OCI-LY1 (cell line): Measurements from ENCODE around the gene PPP1R10.

ENCODE experiments used
- H2AFZ ChIP-seq: fragments of 200-600 bp; sonication (generic), shearing (Covaris generic); 2 replicates; pipeline ENCODE4 v1.6.0; 2014; ENCODE audit warnings: antibody characterized with exemption, mild to moderate bottlenecking, low read length
- H3F3A ChIP-seq: fragments of 200-600 bp; sonication (generic), shearing (Covaris generic); 2 replicates; pipeline ENCODE4 v1.6.0; 2014; ENCODE audit warnings: mild to moderate bottlenecking, antibody characterized with exemption, low read length, moderate library complexity; ENCODE audit not compliant: insufficient read depth
- H3K27ac ChIP-seq: fragments of 200-600 bp; sonication (generic); 2 replicates; pipeline ENCODE4 v1.5.1; 2014; ENCODE audit warnings: low read length, mixed run types, mild to moderate bottlenecking, low read depth; ENCODE audit not compliant: poor library complexity, severe bottlenecking
- H3K27me3 ChIP-seq: fragments of 200-600 bp; sonication (generic); 2 replicates; pipeline ENCODE4 v1.6.0; 2014; ENCODE audit warnings: antibody characterized with exemption, mild to moderate bottlenecking, low read length, moderate library complexity; ENCODE audit not compliant: insufficient read depth
- H3K36me3 ChIP-seq: fragments of 200-600 bp; sonication (generic); 2 replicates; pipeline ENCODE4 v1.6.1; 2014; ENCODE audit warnings: mild to moderate bottlenecking, antibody characterized with exemption, low read length, moderate library complexity, mixed read lengths; ENCODE audit not compliant: insufficient read depth
- H3K4me1 ChIP-seq: fragments of 200-600 bp; sonication (generic); 2 replicates; pipeline ENCODE4 v1.5.1; 2014; ENCODE audit warnings: mild to moderate bottlenecking, low read length, moderate library complexity; ENCODE audit not compliant: insufficient read depth, severe bottlenecking
- H3K4me2 ChIP-seq: fragments of 200-600 bp; sonication (generic), shearing (Covaris generic); 2 replicates; pipeline ENCODE4 v1.6.1; 2014; ENCODE audit warnings: low read length
- H3K4me3 ChIP-seq: fragments of 200-600 bp; sonication (generic); 2 replicates; pipeline ENCODE4 v1.5.1; 2014; ENCODE audit warnings: low read length, low read depth, mild to moderate bottlenecking, mixed read lengths; ENCODE audit not compliant: poor library complexity, severe bottlenecking
- H3K79me2 ChIP-seq: fragments of 200-600 bp; shearing (Covaris generic); 2 replicates; pipeline ENCODE4 v1.6.1; 2016; ENCODE audit warnings: mixed run types, low read length, mixed read lengths; ENCODE audit not compliant: insufficient read depth
- H3K9ac ChIP-seq: fragments of 200-600 bp; sonication (generic), shearing (Covaris generic); 2 replicates; pipeline ENCODE4 v1.6.1; 2014; ENCODE audit warnings: mild to moderate bottlenecking, low read length, mixed read lengths
- H3K9me2 ChIP-seq: fragments of 200-600 bp; sonication (generic), shearing (Covaris generic); 2 replicates; pipeline ENCODE4 v1.6.1; 2014; ENCODE audit warnings: low read depth, mild to moderate bottlenecking, low read length, mixed read lengths
- H3K9me3 ChIP-seq: fragments of 200-600 bp; shearing (Covaris generic); 2 replicates; pipeline ENCODE4 v1.6.1; 2014; ENCODE audit warnings: low read length, mixed read lengths
- H4K20me1 ChIP-seq: fragments of 200-600 bp; sonication (generic), shearing (Covaris generic); 2 replicates; pipeline ENCODE4 v1.6.0; 2016; ENCODE audit warnings: mild to moderate bottlenecking, low read length; ENCODE audit not compliant: insufficient read depth
- CTCF ChIP-seq: fragments of 200-600 bp; sonication (generic), shearing (Covaris generic); IDR thresholded peaks from 2 replicates; pipeline ENCODE4 v1.5.1; 2017; ENCODE audit warnings: mild to moderate bottlenecking, antibody characterized with exemption, low read length, moderate library complexity, mixed read lengths
- EZH2 ChIP-seq: fragments of 200-600 bp; sonication (generic), shearing (Covaris generic); IDR thresholded peaks from 2 replicates; pipeline ENCODE4 v1.8.0; 2017; ENCODE audit warnings: borderline replicate concordance, mixed run types, mild to moderate bottlenecking, antibody characterized with exemption, low read length, moderate library complexity, mixed read lengths

The PPP1R10 gene

GRCh38 chr6:30555816-30556065, 61.3 kb downstream of the PPP1R10 start:
- no peaks in the 10 kb centered on the region for H3K9me2 ChIP-seq
- H2AFZ ChIP-seq: no peak overlapping the region
- peaks cover 20% of the 10 kb centered on the region for H3K79me2 ChIP-seq
- no peaks in the 10 kb centered on the region for H3K27me3 ChIP-seq
- no peak for TF ChIP-seq CTCF
- no peak for TF ChIP-seq EZH2
- no peaks in the 10 kb centered on the region for H3K9me3 ChIP-seq
- H3K4me2 ChIP-seq: peak overlapping the region; percentile 93
- peak overlapping the region; percentile 96 for H3K9ac ChIP-seq
- H3K4me1 ChIP-seq: peaks cover 22% of the 10 kb centered on the region
- H3K4me3 ChIP-seq: peak overlapping the region; percentile 93
- H4K20me1 ChIP-seq: no peaks in the 10 kb centered on the region
- H3K27ac ChIP-seq: peak overlapping the region; percentile 93
- no peaks in the 10 kb centered on the region for H3F3A ChIP-seq
- H3K36me3 ChIP-seq: peaks cover 60% of the 10 kb centered on the region

- Histone ChIP-seq H3K4me2 (peak overlapping the region; percentile 93), H3K27ac (peak overlapping the region; percentile 93), H3K9ac (peak overlapping the region; percentile 96), H3K4me1 (peaks cover 22% of the 10 kb centered on the region), H4K20me1 (no peaks in the 10 kb centered on the region), H3K27me3 (no peaks in the 10 kb centered on the region), H3K4me3 (peak overlapping the region; percentile 93), H2AFZ (no peak overlapping the region), H3K79me2 (peaks cover 20% of the 10 kb centered on the region), H3F3A (no peaks in the 10 kb centered on the region), H3K9me3 (no peaks in the 10 kb centered on the region), H3K36me3 (peaks cover 63% of the 10 kb centered on the region), H3K9me2 (no peaks in the 10 kb centered on the region)
- TF ChIP-seq EZH2 (no peak), CTCF (no peak)
These were observed 61.9 kb downstream of the PPP1R10 start for GRCh38 chr6:30554962-30555815.

GRCh38 chr6:30554404-30554803, 62.6 kb downstream of the PPP1R10 start:
- H3K79me2 ChIP-seq: peaks cover 17% of the 10 kb centered on the region
- H3K9ac ChIP-seq: no peak overlapping the region; the same call in 1 of the 2 replicates
- H2AFZ ChIP-seq: no peak overlapping the region
- peak overlapping the region; percentile 93 for H3K4me2 ChIP-seq
- peaks cover 22% of the 10 kb centered on the region for H3K4me1 ChIP-seq
- no peak overlapping the region for H3K27ac ChIP-seq
- H3F3A ChIP-seq: no peaks in the 10 kb centered on the region
- no peaks in the 10 kb centered on the region for H3K27me3 ChIP-seq
- H3K9me2 ChIP-seq: no peaks in the 10 kb centered on the region
- peaks cover 57% of the 10 kb centered on the region for H3K36me3 ChIP-seq
- TF ChIP-seq EZH2: no peak
- no peak for TF ChIP-seq CTCF
- no peaks in the 10 kb centered on the region for H4K20me1 ChIP-seq
- H3K4me3 ChIP-seq: no peak overlapping the region
- no peaks in the 10 kb centered on the region for H3K9me3 ChIP-seq
